HCT116 (cell line): Measurements from ENCODE around the gene MOSPD2. TPM values are rescaled to one million over a fixed set of nuclear protein-coding genes. Genes with fewer than 3 reads are reported as not detected.

Experiments used
- ATAC-seq: fragments of 200-7000 bp; cut with Tn5 transposase; 2 replicates; pipeline ENCODE4 v1.9.1; 2020; ENCODE audit warnings: mild to moderate bottlenecking, moderate library complexity
- BruUV-seq: library from RNA; stranded (reverse); fragments of 400-500 nt; replicated peaks from 2 replicates; lab custom pipeline; 2021; lab: Mats Ljungman, UMichigan
- CTCF ChIA-PET: fragments of 300-600 bp; sonication (Branson Sonifier 250); formaldehyde crosslinking; loops from one replicate; lab custom pipeline; 2021; ENCODE audit warnings: antibody characterized with exemption; lab: Charles Lee
- POLR2A ChIA-PET: fragments of 300-600, 350-600 bp; sonication (Branson Sonifier 250); formaldehyde crosslinking; loops from one replicate; lab custom pipeline; 2021; ENCODE audit warnings: antibody characterized with exemption; lab: Charles Lee
- RAD21 ChIA-PET, 2 experiments: fragments of 300-600 bp; sonication (Branson Sonifier 250); formaldehyde crosslinking; loops; one replicate each; lab custom pipeline; 2023; ENCODE audit warnings: low total read pairs in 2 of 2; ENCODE audit not compliant: uncharacterized antibody in 2 of 2, unreplicated experiment in 2 of 2, low non-redundant PET in 1 of 2; lab: Charles Lee
- DNase-seq: peaks from one replicate; pipeline ENCODE4 v3.0.0-alpha.2; 2010; ENCODE audit warnings: low read depth, low spot score
- H2AFZ ChIP-seq: fragments of 200-600 bp; shearing (Covaris generic), sonication (generic); 2 replicates; pipeline ENCODE4 v1.6.1; 2017; ENCODE audit warnings: low read depth, mixed run types, mixed read lengths, antibody characterized with exemption, low read length; ENCODE audit not compliant: poor library complexity, severe bottlenecking
- H3K27ac ChIP-seq: 2 replicates; pipeline ENCODE4 v1.5.1; 2012; ENCODE audit warnings: low read depth, low read length
- H3K27me3 ChIP-seq: fragments of 200-600 bp; sonication (generic); 2 replicates; pipeline ENCODE4 v1.6.1; 2016; ENCODE audit warnings: mixed run types, low read length, mixed read lengths; ENCODE audit not compliant: insufficient read depth
- H3K36me3 ChIP-seq, 2 experiments: fragments of 200-500 bp in 1 of 2; fragments of 200-600 bp in 1 of 2; sonication (Bioruptor generic) in 1 of 2; sonication (generic) in 1 of 2; 2 replicates each; pipeline versions ENCODE4 v1.5.1 to v1.6.1; 2014 to 2016; ENCODE audit warnings: low read length in 2 of 2, inconsistent platforms in 1 of 2, mixed read lengths in 1 of 2, mixed run types in 1 of 2; ENCODE audit not compliant: insufficient read depth in 2 of 2, control insufficient read depth in 1 of 2
- H3K4me1 ChIP-seq, 2 experiments: fragments of 200-600 bp in 1 of 2; sonication (generic) in 1 of 2; 2 replicates each; pipeline versions ENCODE4 v1.5.1 to v1.6.1; 2012 to 2017; ENCODE audit warnings: low read length in 2 of 2, inconsistent platforms in 1 of 2, mild to moderate bottlenecking in 1 of 2, mixed read lengths in 1 of 2, mixed run types in 1 of 2, moderate library complexity in 1 of 2; ENCODE audit not compliant: insufficient read depth in 2 of 2, control insufficient read depth in 1 of 2
- H3K4me2 ChIP-seq: fragments of 200-600 bp; sonication (generic); 2 replicates; pipeline ENCODE4 v1.6.1; 2017; ENCODE audit warnings: mixed run types, low read length, mixed read lengths
- H3K4me3 ChIP-seq, 2 experiments: fragments of 200-600 bp in 1 of 2; sonication (generic) in 1 of 2; replicated peaks in 1 of 2; 2 replicates each; pipeline ENCODE4 v1.5.1; 2011 to 2016; ENCODE audit warnings: low read length in 2 of 2, control low read depth in 1 of 2, low read depth in 1 of 2, mild to moderate bottlenecking in 1 of 2, mixed read lengths in 1 of 2, mixed run types in 1 of 2
- H3K79me2 ChIP-seq: fragments of 200-600 bp; sonication (generic); 2 replicates; pipeline ENCODE4 v1.6.1; 2017; ENCODE audit warnings: mild to moderate bottlenecking, mixed run types, low read length, moderate library complexity, mixed read lengths; ENCODE audit not compliant: insufficient read depth
- H3K9ac ChIP-seq: fragments of 200-600 bp; sonication (generic); 2 replicates; pipeline ENCODE4 v1.6.1; 2016; ENCODE audit warnings: low read length, mixed read lengths
- H3K9me2 ChIP-seq: fragments of 200-600 bp; sonication (generic), shearing (Covaris generic); 2 replicates; pipeline ENCODE4 v1.6.1; 2017; ENCODE audit warnings: mixed run types, mild to moderate bottlenecking, moderate library complexity; ENCODE audit not compliant: insufficient read depth
- H3K9me3 ChIP-seq, 2 experiments: fragments of 200-500 bp in 1 of 2; fragments of 200-600 bp in 1 of 2; sonication (Bioruptor generic) in 1 of 2; sonication (generic) in 1 of 2; 2 replicates each; pipeline ENCODE4 v1.6.1; 2014 to 2017; ENCODE audit warnings: low read length in 2 of 2, mixed read lengths in 2 of 2, inconsistent platforms in 1 of 2, low read depth in 1 of 2, mild to moderate bottlenecking in 1 of 2, mixed run types in 1 of 2, moderate library complexity in 1 of 2; ENCODE audit not compliant: control insufficient read depth in 1 of 2, insufficient read depth in 1 of 2
- H4K20me1 ChIP-seq: fragments of 200-600 bp; sonication (generic), shearing (Covaris generic); 2 replicates; pipeline ENCODE4 v1.6.1; 2017; ENCODE audit warnings: mixed run types, mild to moderate bottlenecking, moderate library complexity; ENCODE audit not compliant: insufficient read depth
- CBX3 ChIP-seq: IDR thresholded peaks from 2 replicates; pipeline ENCODE4 v1.6.1; 2012; ENCODE audit warnings: low read depth
- CEBPB ChIP-seq: IDR thresholded peaks from 2 replicates; pipeline ENCODE4 v1.6.1; 2012; ENCODE audit warnings: low read depth
- EZH2 ChIP-seq: fragments of 200-600 bp; sonication (generic); IDR thresholded peaks from 2 replicates; pipeline ENCODE4 v1.6.1; 2017; ENCODE audit warnings: antibody characterized with exemption, mixed run types
- EZH2phosphoT487 ChIP-seq: fragments of 200-600 bp; IDR thresholded peaks from 2 replicates; pipeline ENCODE4 v1.6.1; 2018; ENCODE audit warnings: antibody characterized with exemption, borderline replicate concordance
- JUND ChIP-seq: IDR thresholded peaks from 2 replicates; pipeline ENCODE4 v1.6.1; 2012
- POLR2A ChIP-seq: IDR thresholded peaks from 2 replicates; pipeline ENCODE4 v1.7.0; 2011; ENCODE audit warnings: borderline replicate concordance; ENCODE audit not compliant: insufficient read depth, insufficient read length; ENCODE audit errors: extremely low read depth
- RAD21 ChIP-seq: IDR thresholded peaks from 2 replicates; pipeline ENCODE4 v1.6.1; 2012; ENCODE audit warnings: low read depth, mild to moderate bottlenecking
- SIN3A ChIP-seq: IDR thresholded peaks from 2 replicates; pipeline ENCODE4 v1.6.1; 2012; ENCODE audit warnings: low read depth
- SP1 ChIP-seq: IDR thresholded peaks from 2 replicates; pipeline ENCODE4 v1.6.1; 2012; ENCODE audit warnings: low read depth
- TCF7L2 ChIP-seq: IDR thresholded peaks from 2 replicates; pipeline ENCODE4 v1.7.0; 2011; ENCODE audit warnings: borderline replicate concordance, inconsistent platforms; ENCODE audit not compliant: insufficient read depth, insufficient read length; ENCODE audit errors: extremely low read depth
- ZFX ChIP-seq: fragments of 450-650 bp; IDR thresholded peaks from 2 replicates; pipeline ENCODE4 v1.6.1; 2017
- ZNF274 ChIP-seq: fragments of 200-500 bp; sonication (Bioruptor generic); IDR thresholded peaks from 2 replicates; pipeline ENCODE4 v1.6.1; 2014; ENCODE audit warnings: mild to moderate bottlenecking, low read depth, low read length, inconsistent platforms
- intact Hi-C: fragments of 100-400 bp; cut with micrococcal nuclease; formaldehyde crosslinking; loops from 2 replicates; pipeline ENCODE4 v1.10.0; 2022
- total RNA-seq: library from RNA; stranded (reverse); gene quantifications from one replicate; pipeline ENCODE4 v1.2.1, GENCODE V29; 2021; ENCODE audit not compliant: unreplicated experiment
- TF ChIP-seq, protein P1 (sequence below): IDR thresholded peaks from 2 replicates; pipeline ENCODE4 v1.6.1; 2011; ENCODE audit warnings: mild to moderate bottlenecking, low read length, moderate library complexity; ENCODE audit not compliant: insufficient replicate concordance; ENCODE audit errors: extremely low read depth
- TF ChIP-seq, protein P2 (sequence below): IDR thresholded peaks from 2 replicates; pipeline ENCODE4 v1.6.1; 2012; ENCODE audit warnings: low read depth
- TF ChIP-seq, protein P3 (sequence below): IDR thresholded peaks from 2 replicates; pipeline ENCODE4 v1.6.1; 2012
- TF ChIP-seq, protein P4 (sequence below): IDR thresholded peaks from 2 replicates; pipeline ENCODE4 v1.6.1; 2012

MOSPD2 gene
- total RNA-seq, 1 experiment from 2014 or later, result 8.9 TPM

DNA sequence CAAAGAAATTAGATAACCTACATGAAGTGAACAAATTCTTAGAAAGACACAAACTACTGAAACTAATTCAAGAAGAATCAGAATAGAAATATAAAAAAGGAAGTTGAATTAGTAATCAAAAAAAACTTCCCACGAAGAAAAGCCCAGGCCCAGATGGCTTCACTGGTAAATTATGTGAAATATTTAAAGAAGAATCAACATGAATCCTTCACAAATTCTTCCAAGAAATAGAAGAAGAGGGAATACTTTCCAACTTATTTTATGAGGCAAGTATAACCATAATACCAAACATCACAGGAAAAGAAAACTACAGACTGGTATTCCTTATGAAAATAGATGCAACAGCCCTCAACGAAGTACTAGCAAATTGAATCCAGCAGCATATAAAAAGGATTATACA, 30.7 kb downstream of the MOSPD2 start:
- CTCF ChIA-PET, result no interaction called here
- no TSS peak for BruUV-seq
- Histone ChIP-seq H3K9ac (no peak overlapping the region), H3K4me3 (no peak overlapping the region), H3K4me2 (no peak overlapping the region), H3K9me2 (no peaks in the 10 kb centered on the region), H3K36me3 (no peaks in the 10 kb centered on the region), H2AFZ (no peak overlapping the region), H3K27ac (no peak overlapping the region), H3K79me2 (no peaks in the 10 kb centered on the region; the same call in 1 of the 2 replicates), H3K9me3 (no peaks in the 10 kb centered on the region), H3K27me3 (no peaks in the 10 kb centered on the region), H3K4me1 (peaks cover 3 to 8% of the 10 kb centered on the region in 2 experiments; a peak in 3 of 4 replicates), H4K20me1 (no peaks in the 10 kb centered on the region)
- ATAC-seq (no peak), DNase-seq (no peak)
- POLR2A ChIA-PET, result no interaction called here
- intact Hi-C loops, result no loop called here
- TF ChIP-seq SIN3A (no peak), RAD21 (no peak), ZNF274 (no peak), CEBPB (no peak), POLR2A (no peak), CBX3 (no peak), EZH2phosphoT487 (no peak), JUND (no peak), ZFX (no peak), TCF7L2 (no peak), SP1 (no peak), EZH2 (no peak)
- TF ChIP-seq, protein P1, sequence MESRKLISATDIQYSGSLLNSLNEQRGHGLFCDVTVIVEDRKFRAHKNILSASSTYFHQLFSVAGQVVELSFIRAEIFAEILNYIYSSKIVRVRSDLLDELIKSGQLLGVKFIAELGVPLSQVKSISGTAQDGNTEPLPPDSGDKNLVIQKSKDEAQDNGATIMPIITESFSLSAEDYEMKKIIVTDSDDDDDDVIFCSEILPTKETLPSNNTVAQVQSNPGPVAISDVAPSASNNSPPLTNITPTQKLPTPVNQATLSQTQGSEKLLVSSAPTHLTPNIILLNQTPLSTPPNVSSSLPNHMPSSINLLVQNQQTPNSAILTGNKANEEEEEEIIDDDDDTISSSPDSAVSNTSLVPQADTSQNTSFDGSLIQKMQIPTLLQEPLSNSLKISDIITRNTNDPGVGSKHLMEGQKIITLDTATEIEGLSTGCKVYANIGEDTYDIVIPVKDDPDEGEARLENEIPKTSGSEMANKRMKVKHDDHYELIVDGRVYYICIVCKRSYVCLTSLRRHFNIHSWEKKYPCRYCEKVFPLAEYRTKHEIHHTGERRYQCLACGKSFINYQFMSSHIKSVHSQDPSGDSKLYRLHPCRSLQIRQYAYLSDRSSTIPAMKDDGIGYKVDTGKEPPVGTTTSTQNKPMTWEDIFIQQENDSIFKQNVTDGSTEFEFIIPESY, result no peak
- TF ChIP-seq, protein P2, sequence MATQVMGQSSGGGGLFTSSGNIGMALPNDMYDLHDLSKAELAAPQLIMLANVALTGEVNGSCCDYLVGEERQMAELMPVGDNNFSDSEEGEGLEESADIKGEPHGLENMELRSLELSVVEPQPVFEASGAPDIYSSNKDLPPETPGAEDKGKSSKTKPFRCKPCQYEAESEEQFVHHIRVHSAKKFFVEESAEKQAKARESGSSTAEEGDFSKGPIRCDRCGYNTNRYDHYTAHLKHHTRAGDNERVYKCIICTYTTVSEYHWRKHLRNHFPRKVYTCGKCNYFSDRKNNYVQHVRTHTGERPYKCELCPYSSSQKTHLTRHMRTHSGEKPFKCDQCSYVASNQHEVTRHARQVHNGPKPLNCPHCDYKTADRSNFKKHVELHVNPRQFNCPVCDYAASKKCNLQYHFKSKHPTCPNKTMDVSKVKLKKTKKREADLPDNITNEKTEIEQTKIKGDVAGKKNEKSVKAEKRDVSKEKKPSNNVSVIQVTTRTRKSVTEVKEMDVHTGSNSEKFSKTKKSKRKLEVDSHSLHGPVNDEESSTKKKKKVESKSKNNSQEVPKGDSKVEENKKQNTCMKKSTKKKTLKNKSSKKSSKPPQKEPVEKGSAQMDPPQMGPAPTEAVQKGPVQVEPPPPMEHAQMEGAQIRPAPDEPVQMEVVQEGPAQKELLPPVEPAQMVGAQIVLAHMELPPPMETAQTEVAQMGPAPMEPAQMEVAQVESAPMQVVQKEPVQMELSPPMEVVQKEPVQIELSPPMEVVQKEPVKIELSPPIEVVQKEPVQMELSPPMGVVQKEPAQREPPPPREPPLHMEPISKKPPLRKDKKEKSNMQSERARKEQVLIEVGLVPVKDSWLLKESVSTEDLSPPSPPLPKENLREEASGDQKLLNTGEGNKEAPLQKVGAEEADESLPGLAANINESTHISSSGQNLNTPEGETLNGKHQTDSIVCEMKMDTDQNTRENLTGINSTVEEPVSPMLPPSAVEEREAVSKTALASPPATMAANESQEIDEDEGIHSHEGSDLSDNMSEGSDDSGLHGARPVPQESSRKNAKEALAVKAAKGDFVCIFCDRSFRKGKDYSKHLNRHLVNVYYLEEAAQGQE, result no peak
- TF ChIP-seq, protein P3, sequence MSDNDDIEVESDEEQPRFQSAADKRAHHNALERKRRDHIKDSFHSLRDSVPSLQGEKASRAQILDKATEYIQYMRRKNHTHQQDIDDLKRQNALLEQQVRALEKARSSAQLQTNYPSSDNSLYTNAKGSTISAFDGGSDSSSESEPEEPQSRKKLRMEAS, result no peak
- TF ChIP-seq, protein P4, sequence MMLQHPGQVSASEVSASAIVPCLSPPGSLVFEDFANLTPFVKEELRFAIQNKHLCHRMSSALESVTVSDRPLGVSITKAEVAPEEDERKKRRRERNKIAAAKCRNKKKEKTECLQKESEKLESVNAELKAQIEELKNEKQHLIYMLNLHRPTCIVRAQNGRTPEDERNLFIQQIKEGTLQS, result no peak
- RAD21 ChIA-PET, result no interaction called here
